WTC11 (cell line): ENCODE results near the gene RPS6KA5.

ENCODE experiments used
- ARID4B ChIP-seq: sonication (generic); formaldehyde crosslinking; IDR thresholded peaks from 2 replicates; pipeline ENCODE4 v1.8.0; 2023; ENCODE audit warnings: missing genetic modification reagents, mild to moderate bottlenecking, borderline replicate concordance
- ATF6 ChIP-seq: sonication (generic); formaldehyde crosslinking; IDR thresholded peaks from 2 replicates; pipeline ENCODE4 v1.8.1; 2023; ENCODE audit warnings: mild to moderate bottlenecking, missing genetic modification reagents
- HMGXB4 ChIP-seq: sonication (generic); formaldehyde crosslinking; IDR thresholded peaks from 2 replicates; pipeline ENCODE4 v1.8.1; 2023; ENCODE audit warnings: mild to moderate bottlenecking, moderate library complexity, missing genetic modification reagents
- IRF2 ChIP-seq: sonication (generic); formaldehyde crosslinking; IDR thresholded peaks from 2 replicates; pipeline ENCODE4 v1.8.0; 2022; ENCODE audit warnings: low read depth, missing genetic modification reagents, borderline replicate concordance
- JUN ChIP-seq: sonication (generic); formaldehyde crosslinking; IDR thresholded peaks from 2 replicates; pipeline ENCODE4 v1.8.0; 2023; ENCODE audit warnings: mild to moderate bottlenecking, missing genetic modification reagents
- MYBL2 ChIP-seq: sonication (generic); formaldehyde crosslinking; IDR thresholded peaks from 2 replicates; pipeline ENCODE4 v1.8.1; 2023; ENCODE audit warnings: mild to moderate bottlenecking, moderate library complexity, missing genetic modification reagents
- TCF7 ChIP-seq: sonication (generic); formaldehyde crosslinking; IDR thresholded peaks from 2 replicates; pipeline ENCODE4 v1.8.0; 2022; ENCODE audit warnings: mild to moderate bottlenecking, low read depth, missing genetic modification reagents, moderate library complexity
- ZBTB21 ChIP-seq: sonication (generic); formaldehyde crosslinking; IDR thresholded peaks from 2 replicates; pipeline ENCODE4 v1.8.1; 2023; ENCODE audit warnings: mild to moderate bottlenecking, missing genetic modification reagents, borderline replicate concordance
- ZNF219 ChIP-seq: sonication (generic); formaldehyde crosslinking; IDR thresholded peaks from 2 replicates; pipeline ENCODE4 v1.8.0; 2023; ENCODE audit warnings: missing genetic modification reagents, mild to moderate bottlenecking, borderline replicate concordance
- ZNF232 ChIP-seq: sonication (generic); formaldehyde crosslinking; IDR thresholded peaks from 2 replicates; pipeline ENCODE4 v1.8.0; 2022; ENCODE audit warnings: mild to moderate bottlenecking, missing genetic modification reagents
- TF ChIP-seq, protein P1 (sequence below): fragments of 200-600 bp; IDR thresholded peaks from 2 replicates; pipeline ENCODE4 v1.8.0; 2022; ENCODE audit warnings: antibody characterized with exemption
- TF ChIP-seq, protein P2 (sequence below): sonication (generic); formaldehyde crosslinking; IDR thresholded peaks from 2 replicates; pipeline ENCODE4 v1.8.0; 2022; ENCODE audit warnings: mild to moderate bottlenecking, missing genetic modification reagents
- TF ChIP-seq, protein P3 (sequence below): sonication (generic); formaldehyde crosslinking; conservative IDR thresholded peaks from 2 replicates; pipeline ENCODE4 v1.8.1; 2023; ENCODE audit warnings: mild to moderate bottlenecking, low read depth, missing genetic modification reagents, moderate library complexity

GRCh38 chr14:91056361-91056760 lies 4.1 kb downstream of the RPS6KA5 start:
- no peak for TF ChIP-seq ZNF232
- TF ChIP-seq ZNF219 (CRISPR knock-in tag): no peak
- TF ChIP-seq, protein P1, sequence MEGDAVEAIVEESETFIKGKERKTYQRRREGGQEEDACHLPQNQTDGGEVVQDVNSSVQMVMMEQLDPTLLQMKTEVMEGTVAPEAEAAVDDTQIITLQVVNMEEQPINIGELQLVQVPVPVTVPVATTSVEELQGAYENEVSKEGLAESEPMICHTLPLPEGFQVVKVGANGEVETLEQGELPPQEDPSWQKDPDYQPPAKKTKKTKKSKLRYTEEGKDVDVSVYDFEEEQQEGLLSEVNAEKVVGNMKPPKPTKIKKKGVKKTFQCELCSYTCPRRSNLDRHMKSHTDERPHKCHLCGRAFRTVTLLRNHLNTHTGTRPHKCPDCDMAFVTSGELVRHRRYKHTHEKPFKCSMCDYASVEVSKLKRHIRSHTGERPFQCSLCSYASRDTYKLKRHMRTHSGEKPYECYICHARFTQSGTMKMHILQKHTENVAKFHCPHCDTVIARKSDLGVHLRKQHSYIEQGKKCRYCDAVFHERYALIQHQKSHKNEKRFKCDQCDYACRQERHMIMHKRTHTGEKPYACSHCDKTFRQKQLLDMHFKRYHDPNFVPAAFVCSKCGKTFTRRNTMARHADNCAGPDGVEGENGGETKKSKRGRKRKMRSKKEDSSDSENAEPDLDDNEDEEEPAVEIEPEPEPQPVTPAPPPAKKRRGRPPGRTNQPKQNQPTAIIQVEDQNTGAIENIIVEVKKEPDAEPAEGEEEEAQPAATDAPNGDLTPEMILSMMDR: no peak
- TF ChIP-seq JUN (CRISPR knock-in tag): no peak
- no peak for TF ChIP-seq ATF6
- no peak for TF ChIP-seq TCF7 (CRISPR knock-in tag)
- no peak for TF ChIP-seq HMGXB4 (CRISPR knock-in tag)
- TF ChIP-seq MYBL2 (CRISPR knock-in tag): no peak
- TF ChIP-seq, protein P2, sequence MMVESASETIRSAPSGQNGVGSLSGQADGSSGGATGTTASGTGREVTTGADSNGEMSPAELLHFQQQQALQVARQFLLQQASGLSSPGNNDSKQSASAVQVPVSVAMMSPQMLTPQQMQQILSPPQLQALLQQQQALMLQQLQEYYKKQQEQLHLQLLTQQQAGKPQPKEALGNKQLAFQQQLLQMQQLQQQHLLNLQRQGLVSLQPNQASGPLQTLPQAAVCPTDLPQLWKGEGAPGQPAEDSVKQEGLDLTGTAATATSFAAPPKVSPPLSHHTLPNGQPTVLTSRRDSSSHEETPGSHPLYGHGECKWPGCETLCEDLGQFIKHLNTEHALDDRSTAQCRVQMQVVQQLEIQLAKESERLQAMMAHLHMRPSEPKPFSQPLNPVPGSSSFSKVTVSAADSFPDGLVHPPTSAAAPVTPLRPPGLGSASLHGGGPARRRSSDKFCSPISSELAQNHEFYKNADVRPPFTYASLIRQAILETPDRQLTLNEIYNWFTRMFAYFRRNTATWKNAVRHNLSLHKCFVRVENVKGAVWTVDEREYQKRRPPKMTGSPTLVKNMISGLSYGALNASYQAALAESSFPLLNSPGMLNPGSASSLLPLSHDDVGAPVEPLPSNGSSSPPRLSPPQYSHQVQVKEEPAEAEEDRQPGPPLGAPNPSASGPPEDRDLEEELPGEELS (CRISPR knock-in tag): no peak
- no peak for TF ChIP-seq ZBTB21 (CRISPR knock-in tag)
- TF ChIP-seq, protein P3, sequence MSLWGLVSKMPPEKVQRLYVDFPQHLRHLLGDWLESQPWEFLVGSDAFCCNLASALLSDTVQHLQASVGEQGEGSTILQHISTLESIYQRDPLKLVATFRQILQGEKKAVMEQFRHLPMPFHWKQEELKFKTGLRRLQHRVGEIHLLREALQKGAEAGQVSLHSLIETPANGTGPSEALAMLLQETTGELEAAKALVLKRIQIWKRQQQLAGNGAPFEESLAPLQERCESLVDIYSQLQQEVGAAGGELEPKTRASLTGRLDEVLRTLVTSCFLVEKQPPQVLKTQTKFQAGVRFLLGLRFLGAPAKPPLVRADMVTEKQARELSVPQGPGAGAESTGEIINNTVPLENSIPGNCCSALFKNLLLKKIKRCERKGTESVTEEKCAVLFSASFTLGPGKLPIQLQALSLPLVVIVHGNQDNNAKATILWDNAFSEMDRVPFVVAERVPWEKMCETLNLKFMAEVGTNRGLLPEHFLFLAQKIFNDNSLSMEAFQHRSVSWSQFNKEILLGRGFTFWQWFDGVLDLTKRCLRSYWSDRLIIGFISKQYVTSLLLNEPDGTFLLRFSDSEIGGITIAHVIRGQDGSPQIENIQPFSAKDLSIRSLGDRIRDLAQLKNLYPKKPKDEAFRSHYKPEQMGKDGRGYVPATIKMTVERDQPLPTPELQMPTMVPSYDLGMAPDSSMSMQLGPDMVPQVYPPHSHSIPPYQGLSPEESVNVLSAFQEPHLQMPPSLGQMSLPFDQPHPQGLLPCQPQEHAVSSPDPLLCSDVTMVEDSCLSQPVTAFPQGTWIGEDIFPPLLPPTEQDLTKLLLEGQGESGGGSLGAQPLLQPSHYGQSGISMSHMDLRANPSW: no peak
- no peak for TF ChIP-seq ARID4B (CRISPR knock-in tag)
- TF ChIP-seq IRF2: no peak
